Stimulated activated memory B cell treated with anti-CD40 and anti-IgM and Interleukin-4, amounts not matched to agents 10 μg/mL and 1 μg/mL and 100 μg/mL, for 72 hours (primary cell): ENCODE measurements around the gene SYNRG.
A peak's percentile ranks its signal among the peaks of the same experiment; 100 is the strongest.
"Not testable (repeated sequence)": the region's sequence is repeated elsewhere in the genome, so short reads cannot be mapped to it uniquely, and the experiment has no call there.

ENCODE experiments used
- ATAC-seq: fragments of 150-1000 bp; cut with Tn5 transposase; 2 replicates; pipeline ENCODE4 v1.10.0; 2021
- H3K27ac Mint-ChIP-seq: one replicate; pipeline ENCODE4 v1.8.0; 2022; ENCODE audit warnings: mild to moderate bottlenecking, mixed read lengths
- H3K27me3 Mint-ChIP-seq: one replicate; pipeline ENCODE4 v1.8.0; 2022; ENCODE audit warnings: mixed read lengths
- H3K36me3 Mint-ChIP-seq: one replicate; pipeline ENCODE4 v1.8.0; 2022; ENCODE audit warnings: mixed read lengths
- H3K4me1 Mint-ChIP-seq: one replicate; pipeline ENCODE4 v1.8.0; 2022; ENCODE audit warnings: mixed read lengths
- H3K4me3 Mint-ChIP-seq: one replicate; pipeline ENCODE4 v1.8.0; 2022; ENCODE audit warnings: mild to moderate bottlenecking, moderate library complexity, mixed read lengths
- H3K9me3 Mint-ChIP-seq: one replicate; pipeline ENCODE4 v1.8.0; 2022; ENCODE audit warnings: mixed read lengths

SYNRG gene

DNA sequence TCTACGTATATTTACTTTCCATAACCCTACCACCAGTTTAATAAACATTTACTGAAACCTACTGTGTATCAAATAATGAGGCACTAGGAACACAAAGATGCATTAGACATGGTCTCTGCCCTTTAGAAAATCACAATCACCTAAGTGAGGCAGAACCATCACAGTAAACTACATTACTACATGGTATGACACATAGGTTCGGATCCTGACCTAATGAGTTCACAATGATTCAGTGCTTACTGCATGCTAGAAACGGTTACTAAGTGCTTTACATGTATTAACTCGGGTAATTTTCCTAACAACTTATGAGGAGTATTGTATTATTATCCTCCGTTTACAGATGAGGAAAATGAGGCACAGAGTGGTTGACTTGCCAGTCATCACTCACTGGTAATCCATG, 5.2 kb upstream of the SYNRG start:
- Mint-ChIP-seq H3K9me3 (no peaks in the 10 kb centered on the region), H3K27me3 (no peaks in the 10 kb centered on the region), H3K36me3 (peaks cover 12% of the 10 kb centered on the region), H3K27ac (no peak overlapping the region), H3K4me1 (no peaks in the 10 kb centered on the region), H3K4me3 (no peak overlapping the region)
- no peak for ATAC-seq

- Mint-ChIP-seq H3K27me3 (no peaks in the 10 kb centered on the region), H3K4me3 (no peak overlapping the region), H3K4me1 (peaks cover 18% of the 10 kb centered on the region), H3K9me3 (no peaks in the 10 kb centered on the region), H3K27ac (peak overlapping the region; percentile 40), H3K36me3 (peaks cover 9% of the 10 kb centered on the region)
- ATAC-seq = no peak
Measured at GRCh38 chr17:37610971-37611370, 1.8 kb upstream of the SYNRG start.

DNA sequence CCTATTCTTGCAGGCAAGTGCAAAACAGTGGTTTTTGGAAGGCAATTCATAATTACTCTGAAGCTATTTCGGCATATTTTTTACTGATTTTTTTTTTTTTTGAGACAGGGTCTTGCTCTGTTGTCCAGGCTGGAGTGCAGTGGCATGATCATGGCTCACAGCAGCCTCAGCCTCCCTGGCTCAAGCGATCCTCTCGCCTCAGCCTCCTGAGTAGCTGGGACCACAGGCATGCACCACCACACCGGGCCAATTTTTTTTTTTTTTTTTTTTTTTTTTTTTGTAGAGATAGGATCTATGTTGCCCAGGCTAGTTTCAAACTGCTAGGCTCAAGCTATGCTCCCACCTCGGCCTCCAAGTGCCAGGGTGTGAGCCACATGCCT, 813 bp upstream of the SYNRG start:
- peaks cover 11% of the 10 kb centered on the region for H3K36me3 Mint-ChIP-seq
- peak overlapping the region; percentile 96 for H3K4me3 Mint-ChIP-seq
- not testable (repeated sequence) for ATAC-seq, H3K9me3 Mint-ChIP-seq, H3K27me3 Mint-ChIP-seq
- peaks cover 26% of the 10 kb centered on the region for H3K4me1 Mint-ChIP-seq
- H3K27ac Mint-ChIP-seq = peak overlapping the region; percentile 95

DNA sequence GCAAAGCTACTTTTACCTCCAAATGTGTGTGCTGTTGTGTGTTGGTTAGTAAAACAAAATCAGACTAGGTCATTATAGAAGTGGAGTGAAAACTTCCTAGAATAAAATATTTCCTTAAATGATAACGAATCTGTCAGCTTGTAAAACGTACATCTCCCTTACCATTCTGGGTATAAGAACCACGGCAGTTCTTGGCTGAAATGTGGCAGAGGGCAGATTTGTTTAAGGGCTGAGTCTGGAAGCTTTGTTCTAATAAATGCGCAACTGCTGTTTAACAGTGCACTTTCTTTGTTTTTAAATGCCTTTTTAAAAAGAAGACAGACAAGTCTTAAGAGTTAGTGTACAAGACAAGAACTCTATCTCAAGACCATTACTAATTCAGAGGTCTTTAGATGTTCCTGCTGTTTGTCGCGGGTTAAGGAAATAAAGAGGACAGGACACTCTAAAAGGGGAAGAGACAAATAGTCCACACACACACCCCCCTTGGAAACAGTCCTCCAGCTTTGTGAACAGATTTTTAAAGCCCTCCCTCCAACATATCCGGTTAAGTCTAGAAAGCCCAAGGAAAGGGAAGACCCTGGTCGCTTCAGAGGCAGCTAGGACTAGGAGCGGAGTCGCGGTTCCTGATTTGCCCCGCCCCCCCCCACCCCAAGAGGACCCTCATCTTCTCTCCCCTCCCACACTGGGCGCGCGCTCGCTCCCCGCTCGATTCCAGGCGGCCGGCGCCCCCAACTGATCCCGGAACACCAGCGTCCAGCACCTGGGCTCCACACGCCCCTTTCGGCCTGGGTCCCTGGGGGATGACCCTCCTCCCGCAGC, 658 bp downstream of the SYNRG start:
- Mint-ChIP-seq H3K27ac (peak overlapping the region; percentile 95), H3K9me3 (no peaks in the 10 kb centered on the region), H3K4me3 (peak overlapping the region; percentile 96), H3K36me3 (peaks cover 16% of the 10 kb centered on the region), H3K4me1 (peaks cover 34% of the 10 kb centered on the region), H3K27me3 (no peaks in the 10 kb centered on the region)
- ATAC-seq = peak; percentile 56

- peak overlapping the region; percentile 96 for H3K4me3 Mint-ChIP-seq
- H3K27me3 Mint-ChIP-seq = no peaks in the 10 kb centered on the region
- peak overlapping the region; percentile 95 for H3K27ac Mint-ChIP-seq
- peaks cover 18% of the 10 kb centered on the region for H3K36me3 Mint-ChIP-seq
- H3K9me3 Mint-ChIP-seq = no peaks in the 10 kb centered on the region
- peaks cover 37% of the 10 kb centered on the region for H3K4me1 Mint-ChIP-seq
- ATAC-seq = peak; percentile 18
Measured at GRCh38 chr17:37607637-37608331, 1.4 kb downstream of the SYNRG start.

DNA sequence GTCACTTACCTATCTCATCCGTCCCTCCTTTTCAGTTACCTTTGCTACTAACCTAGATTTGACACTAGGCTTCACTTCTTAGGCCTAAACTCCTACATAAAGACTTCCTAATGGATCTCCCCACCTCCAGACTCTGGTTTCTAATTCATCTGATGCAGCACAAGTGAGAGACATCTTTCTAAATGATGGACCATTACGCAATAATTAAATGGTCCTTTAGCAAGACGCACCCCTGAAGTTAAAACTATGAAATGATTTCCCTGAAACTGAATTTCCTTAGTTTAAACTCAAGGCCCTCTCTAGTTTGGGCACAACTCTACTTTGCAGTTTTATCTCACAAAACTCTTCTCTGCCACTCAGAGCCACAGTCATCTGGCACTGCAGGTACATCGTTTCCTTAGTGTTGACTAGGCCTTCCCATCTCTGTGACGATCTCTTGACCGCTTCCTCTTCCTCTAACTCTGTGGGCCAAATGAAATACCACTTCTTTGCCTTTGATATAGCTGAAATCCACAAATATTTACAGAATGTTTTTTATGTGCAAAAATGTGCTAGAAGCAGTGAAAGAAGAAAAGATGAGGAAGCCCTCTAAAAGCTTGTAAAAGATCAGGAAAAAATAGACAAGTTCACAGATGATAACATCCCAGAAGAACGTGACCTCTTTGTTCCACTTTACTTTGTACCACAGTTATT, 3.3 kb downstream of the SYNRG start:
- H3K36me3 Mint-ChIP-seq = peaks cover 25% of the 10 kb centered on the region
- no peaks in the 10 kb centered on the region for H3K27me3 Mint-ChIP-seq
- H3K27ac Mint-ChIP-seq = peak overlapping the region; percentile 82
- H3K4me3 Mint-ChIP-seq = peak overlapping the region; percentile 54
- H3K9me3 Mint-ChIP-seq = no peaks in the 10 kb centered on the region
- ATAC-seq = no peak
- H3K4me1 Mint-ChIP-seq = peaks cover 45% of the 10 kb centered on the region

DNA sequence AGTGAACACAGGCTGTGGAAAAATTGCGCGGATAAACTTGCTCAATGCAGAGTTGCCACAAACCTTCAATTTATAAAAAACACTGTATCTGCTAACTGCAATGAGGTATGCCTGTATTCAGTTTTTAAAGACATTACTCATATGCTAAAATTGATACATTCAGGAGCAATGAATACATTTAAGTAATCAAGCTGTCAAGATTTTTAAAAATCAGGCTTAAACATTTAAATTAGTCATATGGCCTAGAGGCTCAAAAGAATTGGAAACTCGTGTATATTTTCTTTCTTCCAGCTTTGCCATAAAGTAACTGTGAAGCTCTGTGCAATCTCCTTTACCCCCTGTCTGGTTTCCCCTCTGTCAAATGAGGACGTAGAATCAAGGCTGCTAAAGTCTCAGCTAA, 4.1 kb downstream of the SYNRG start:
- Mint-ChIP-seq H3K4me1 (peaks cover 45% of the 10 kb centered on the region), H3K36me3 (peaks cover 25% of the 10 kb centered on the region), H3K27ac (peak overlapping the region; percentile 82), H3K27me3 (no peaks in the 10 kb centered on the region), H3K9me3 (no peaks in the 10 kb centered on the region), H3K4me3 (no peak overlapping the region)
- ATAC-seq = no peak

- Mint-ChIP-seq H3K4me1 (peaks cover 45% of the 10 kb centered on the region), H3K9me3 (no peaks in the 10 kb centered on the region), H3K27ac (no peak overlapping the region), H3K27me3 (no peaks in the 10 kb centered on the region), H3K4me3 (no peak overlapping the region), H3K36me3 (peaks cover 25% of the 10 kb centered on the region)
- no peak for ATAC-seq
Measured at GRCh38 chr17:37604556-37604955, 4.7 kb downstream of the SYNRG start.

GRCh38 chr17:37598145-37598544, 11.1 kb downstream of the SYNRG start:
- no peak overlapping the region for H3K27ac Mint-ChIP-seq
- H3K4me3 Mint-ChIP-seq = no peak overlapping the region
- H3K27me3 Mint-ChIP-seq = no peaks in the 10 kb centered on the region
- peaks cover 45% of the 10 kb centered on the region for H3K36me3 Mint-ChIP-seq
- H3K4me1 Mint-ChIP-seq = peaks cover 32% of the 10 kb centered on the region
- no peak for ATAC-seq
- H3K9me3 Mint-ChIP-seq = no peaks in the 10 kb centered on the region

DNA sequence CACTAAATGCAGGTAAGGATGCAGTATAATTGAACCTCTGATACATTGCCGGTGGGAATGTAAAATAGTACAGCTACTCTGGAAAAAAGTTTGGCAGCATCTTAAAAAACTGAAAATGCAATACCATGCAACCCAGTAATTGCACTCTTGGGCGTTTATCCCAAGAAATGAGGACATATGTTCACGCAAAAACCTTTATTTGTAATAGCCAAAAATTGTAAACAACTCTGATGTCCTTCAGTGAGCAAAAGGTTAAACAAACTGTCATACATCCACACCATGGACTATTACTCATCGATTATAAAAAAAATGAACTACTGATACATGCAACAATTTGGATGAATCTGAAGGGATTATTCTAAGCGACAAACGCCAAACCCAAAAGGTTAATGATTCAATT, 16.9 kb downstream of the SYNRG start:
- Mint-ChIP-seq H3K4me3 (no peak overlapping the region), H3K27ac (no peak overlapping the region), H3K36me3 (peaks cover 57% of the 10 kb centered on the region), H3K27me3 (no peaks in the 10 kb centered on the region), H3K4me1 (peaks cover 37% of the 10 kb centered on the region), H3K9me3 (no peaks in the 10 kb centered on the region)
- no peak for ATAC-seq

GRCh38 chr17:37585066-37585465, 24.2 kb downstream of the SYNRG start:
- Mint-ChIP-seq H3K4me3 (no peak overlapping the region), H3K9me3 (no peaks in the 10 kb centered on the region), H3K36me3 (peaks cover 39% of the 10 kb centered on the region), H3K27me3 (no peaks in the 10 kb centered on the region), H3K27ac (no peak overlapping the region), H3K4me1 (peaks cover 13% of the 10 kb centered on the region)
- ATAC-seq = no peak

GRCh38 chr17:37576281-37576680, 32.9 kb downstream of the SYNRG start:
- H3K4me1 Mint-ChIP-seq = no peaks in the 10 kb centered on the region
- no peak overlapping the region for H3K27ac Mint-ChIP-seq
- H3K4me3 Mint-ChIP-seq = no peak overlapping the region

DNA sequence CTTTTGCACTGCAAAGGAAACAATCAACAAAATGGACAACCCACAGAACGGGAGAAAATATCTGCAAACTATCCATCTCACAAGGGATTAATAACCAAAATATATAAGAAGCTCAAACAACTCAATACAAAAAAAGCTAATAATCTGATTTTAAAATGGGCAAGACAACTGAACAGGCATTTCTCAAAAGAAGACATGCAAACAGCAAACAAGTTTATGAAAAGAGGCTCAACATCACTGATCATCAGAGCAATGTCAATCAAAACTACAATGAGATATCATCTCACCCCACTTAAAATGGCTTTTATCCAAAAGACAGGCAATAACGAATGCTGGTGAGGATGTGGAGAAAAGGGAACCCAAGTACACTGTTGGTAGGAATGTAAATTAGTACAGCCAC, 34.8 kb downstream of the SYNRG start:
- peaks cover 48% of the 10 kb centered on the region for H3K36me3 Mint-ChIP-seq
- no peak overlapping the region for H3K27ac Mint-ChIP-seq
- no peaks in the 10 kb centered on the region for H3K27me3 Mint-ChIP-seq
- ATAC-seq = no peak
- no peak overlapping the region for H3K4me3 Mint-ChIP-seq
- H3K4me1 Mint-ChIP-seq = no peaks in the 10 kb centered on the region
- H3K9me3 Mint-ChIP-seq = no peaks in the 10 kb centered on the region

More at GRCh38 chr17:37576281-37576680, 32.9 kb downstream of the SYNRG start:
- Mint-ChIP-seq H3K36me3 (peaks cover 43% of the 10 kb centered on the region), H3K27me3 (no peaks in the 10 kb centered on the region), H3K9me3 (no peaks in the 10 kb centered on the region)
- ATAC-seq = no peak

- Mint-ChIP-seq H3K9me3 (no peaks in the 10 kb centered on the region), H3K4me3 (no peak overlapping the region), H3K36me3 (peaks cover 68% of the 10 kb centered on the region), H3K27ac (no peak overlapping the region), H3K4me1 (no peaks in the 10 kb centered on the region), H3K27me3 (no peaks in the 10 kb centered on the region)
- ATAC-seq = no peak
Measured at GRCh38 chr17:37571674-37572073, 37.5 kb downstream of the SYNRG start.

GRCh38 chr17:37570527-37571093, 38.6 kb downstream of the SYNRG start:
- no peaks in the 10 kb centered on the region for H3K27me3 Mint-ChIP-seq
- no peaks in the 10 kb centered on the region for H3K9me3 Mint-ChIP-seq
- H3K36me3 Mint-ChIP-seq = peaks cover 71% of the 10 kb centered on the region
- no peak overlapping the region for H3K4me3 Mint-ChIP-seq
- no peaks in the 10 kb centered on the region for H3K4me1 Mint-ChIP-seq
- no peak overlapping the region for H3K27ac Mint-ChIP-seq
- no peak for ATAC-seq
